ENCODE measurements around the gene PPIB.

The PPIB gene

GRCh38 chr15:64162869-64163658, at the start of gene PPIB:
PPIB (minus strand) TSS chr15:64163022; CDS start chr15:64162986, 36 bp downstream.
- peak; percentile 97 for DNase-seq

- DNase-seq = no peak
Observed at GRCh38 chr15:64211696-64212095, 48.9 kb upstream of the PPIB start.

GRCh38 chr15:64210371-64210770, 47.5 kb upstream of the PPIB start:
- DNase-seq = no peak

- DNase-seq = no peak
Observed at GRCh38 chr15:64209680-64210334, 47.0 kb upstream of the PPIB start.

GRCh38 chr15:64205202-64205601, 42.4 kb upstream of the PPIB start:
- DNase-seq = no peak

- DNase-seq = no peak
Observed at GRCh38 chr15:64197425-64197824, 34.6 kb upstream of the PPIB start.

GRCh38 chr15:64193971-64194370, 31.1 kb upstream of the PPIB start:
- DNase-seq = no peak

- DNase-seq = no peak
Observed at GRCh38 chr15:64191971-64192830, 29.4 kb upstream of the PPIB start.

GRCh38 chr15:64187396-64188191, 24.8 kb upstream of the PPIB start:
- no peak for DNase-seq

- DNase-seq = no peak
Observed at GRCh38 chr15:64185146-64185911, 22.5 kb upstream of the PPIB start.

GRCh38 chr15:64182859-64183370, 20.1 kb upstream of the PPIB start:
- DNase-seq = no peak

- DNase-seq = no peak
Observed at GRCh38 chr15:64180235-64180824, 17.5 kb upstream of the PPIB start.

- DNase-seq = no peak
Observed at GRCh38 chr15:64166102-64166890, 3.5 kb upstream of the PPIB start.

GRCh38 chr15:64164436-64164835, 1.6 kb upstream of the PPIB start:
- no peak for DNase-seq

GRCh38 chr15:64163659-64164362, 989 bp upstream of the PPIB start:
- DNase-seq = no peak

GRCh38 chr15:64162478-64162868, 349 bp downstream of the PPIB start:
- no peak for DNase-seq

- no peak for DNase-seq
Observed at GRCh38 chr15:64161688-64162477, 939 bp downstream of the PPIB start.

- no peak for DNase-seq
Observed at GRCh38 chr15:64158363-64159134, 4.3 kb downstream of the PPIB start.
